Measurements from ENCODE around the gene TIMP1.
A peak's percentile ranks its signal among the peaks of the same experiment; 100 is the strongest.

TIMP1 gene

GRCh38 chrX:47623540-47624027 is 41.3 kb downstream of the TIMP1 start:
- Mint-ChIP-seq H3K27ac (no peak overlapping the region), H3K36me3 (ENCODE audit: low read depth) (peaks cover 39% of the 10 kb centered on the region)
- intact Hi-C loops (cut with micrococcal nuclease): no loop called here

DNA sequence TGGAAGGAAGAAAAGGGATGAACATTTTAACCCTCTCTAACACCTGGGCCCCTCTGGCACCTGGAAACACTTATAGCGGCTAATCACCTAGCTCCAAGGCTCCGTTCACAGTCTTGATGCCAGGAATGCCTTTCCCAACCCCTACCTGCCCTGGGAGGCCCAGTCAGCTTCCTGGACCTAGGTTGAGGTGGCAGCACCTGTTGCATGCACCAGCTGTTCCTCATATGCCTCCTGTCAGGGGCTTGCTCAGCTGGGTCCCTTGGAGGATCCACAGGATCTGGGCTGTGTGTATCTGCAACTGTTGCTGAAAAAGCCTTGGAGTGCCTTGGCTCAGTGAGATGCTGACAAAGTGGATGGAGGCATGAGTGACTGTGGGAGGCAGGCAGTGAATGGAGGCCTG is 43.1 kb downstream of the TIMP1 start:
- Mint-ChIP-seq H3K4me3 (no peak overlapping the region), H3K36me3 (ENCODE audit: low read depth) (peaks cover 39% of the 10 kb centered on the region)

More at GRCh38 chrX:47623540-47624027, 41.3 kb downstream of the TIMP1 start:
- peak overlapping the region; percentile 70 for H3K4me3 Mint-ChIP-seq
- peaks cover 10% of the 10 kb centered on the region for H3K27me3 Mint-ChIP-seq
- H3K4me1 Mint-ChIP-seq (ENCODE audit: low read depth): peaks cover 65% of the 10 kb centered on the region
- H3K9me3 Mint-ChIP-seq: no peaks in the 10 kb centered on the region

GRCh38 chrX:47628982-47629381 is 46.7 kb downstream of the TIMP1 start:
- peak overlapping the region; percentile 81 for H3K4me3 Mint-ChIP-seq
- H3K27me3 Mint-ChIP-seq: no peaks in the 10 kb centered on the region
- H3K27ac Mint-ChIP-seq: peak overlapping the region; percentile 87
- H3K9me3 Mint-ChIP-seq: no peaks in the 10 kb centered on the region
- H3K4me1 Mint-ChIP-seq (ENCODE audit: low read depth): peaks cover 70% of the 10 kb centered on the region
- intact Hi-C loops (cut with micrococcal nuclease): no loop called here
- H3K36me3 Mint-ChIP-seq (ENCODE audit: low read depth): peaks cover 39% of the 10 kb centered on the region

More for the DNA sequence above, 43.1 kb downstream of the TIMP1 start:
- Mint-ChIP-seq H3K27ac (no peak overlapping the region), H3K4me1 (ENCODE audit: low read depth) (peaks cover 71% of the 10 kb centered on the region), H3K27me3 (peaks cover 4% of the 10 kb centered on the region), H3K9me3 (no peaks in the 10 kb centered on the region)
- intact Hi-C loops (cut with micrococcal nuclease): no loop called here

- H3K27ac Mint-ChIP-seq: peak within 1 kb of the TSS; percentile 87
- H3K9me3 Mint-ChIP-seq: no peaks in the 10 kb centered on the region
- no peaks in the 10 kb centered on the region for H3K27me3 Mint-ChIP-seq
- H3K36me3 Mint-ChIP-seq (ENCODE audit: low read depth): peaks cover 38% of the 10 kb centered on the region
- intact Hi-C loops (cut with micrococcal nuclease): loop anchor here (5.0 kb wide), 1 partner anchor 47 kb away; the partner anchor contains the start of gene TIMP1
- H3K4me1 Mint-ChIP-seq (ENCODE audit: low read depth): peaks cover 65% of the 10 kb centered on the region
- peak within 1 kb of the TSS; percentile 81 for H3K4me3 Mint-ChIP-seq
These were observed 47.4 kb downstream of the TIMP1 start, which contains the start of gene CFP for GRCh38 chrX:47629419-47630200. CFP (minus strand) TSS chrX:47629930; CDS start chrX:47629844, 86 bp downstream.

- intact Hi-C loops (cut with micrococcal nuclease): loop anchor here (5.0 kb wide), 1 partner anchor 49 kb away; the partner anchor contains the start of gene TIMP1
- H3K4me1 Mint-ChIP-seq (ENCODE audit: low read depth): peaks cover 45% of the 10 kb centered on the region
- H3K27me3 Mint-ChIP-seq: no peaks in the 10 kb centered on the region
- H3K9me3 Mint-ChIP-seq: no peaks in the 10 kb centered on the region
- no peak overlapping the region for H3K4me3 Mint-ChIP-seq
- peaks cover 28% of the 10 kb centered on the region for H3K36me3 Mint-ChIP-seq (ENCODE audit: low read depth)
- H3K27ac Mint-ChIP-seq: no peak overlapping the region
These were observed 49.4 kb downstream of the TIMP1 start for GRCh38 chrX:47631676-47632075.

DNA sequence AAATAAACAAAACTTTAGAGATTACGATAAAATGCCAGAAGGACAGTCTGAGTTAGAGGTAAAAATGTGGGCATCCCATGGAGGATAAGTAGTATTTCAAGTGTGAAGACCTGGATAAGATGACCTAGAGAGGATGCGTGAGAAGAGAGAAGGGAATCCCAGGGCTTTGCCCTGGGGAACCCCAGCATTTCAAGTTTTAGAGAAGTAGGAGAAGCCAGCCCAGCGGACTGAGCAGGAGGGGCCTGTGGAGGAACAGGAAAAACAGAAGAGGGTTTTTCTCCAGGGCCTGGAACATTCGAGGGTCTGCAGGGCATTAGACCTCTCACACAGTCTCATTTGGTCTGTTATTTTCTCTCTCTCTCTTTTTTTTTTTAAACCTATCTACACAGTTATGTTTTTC is 50.4 kb downstream of the TIMP1 start:
- no peaks in the 10 kb centered on the region for H3K27me3 Mint-ChIP-seq
- no peak overlapping the region for H3K27ac Mint-ChIP-seq
- peaks cover 35% of the 10 kb centered on the region for H3K4me1 Mint-ChIP-seq (ENCODE audit: low read depth)
- intact Hi-C loops (cut with micrococcal nuclease): loop anchor here (5.0 kb wide), 1 partner anchor 50 kb away; the partner anchor contains the start of gene TIMP1
- peaks cover 28% of the 10 kb centered on the region for H3K36me3 Mint-ChIP-seq (ENCODE audit: low read depth)
- no peak overlapping the region for H3K4me3 Mint-ChIP-seq
- no peaks in the 10 kb centered on the region for H3K9me3 Mint-ChIP-seq

DNA sequence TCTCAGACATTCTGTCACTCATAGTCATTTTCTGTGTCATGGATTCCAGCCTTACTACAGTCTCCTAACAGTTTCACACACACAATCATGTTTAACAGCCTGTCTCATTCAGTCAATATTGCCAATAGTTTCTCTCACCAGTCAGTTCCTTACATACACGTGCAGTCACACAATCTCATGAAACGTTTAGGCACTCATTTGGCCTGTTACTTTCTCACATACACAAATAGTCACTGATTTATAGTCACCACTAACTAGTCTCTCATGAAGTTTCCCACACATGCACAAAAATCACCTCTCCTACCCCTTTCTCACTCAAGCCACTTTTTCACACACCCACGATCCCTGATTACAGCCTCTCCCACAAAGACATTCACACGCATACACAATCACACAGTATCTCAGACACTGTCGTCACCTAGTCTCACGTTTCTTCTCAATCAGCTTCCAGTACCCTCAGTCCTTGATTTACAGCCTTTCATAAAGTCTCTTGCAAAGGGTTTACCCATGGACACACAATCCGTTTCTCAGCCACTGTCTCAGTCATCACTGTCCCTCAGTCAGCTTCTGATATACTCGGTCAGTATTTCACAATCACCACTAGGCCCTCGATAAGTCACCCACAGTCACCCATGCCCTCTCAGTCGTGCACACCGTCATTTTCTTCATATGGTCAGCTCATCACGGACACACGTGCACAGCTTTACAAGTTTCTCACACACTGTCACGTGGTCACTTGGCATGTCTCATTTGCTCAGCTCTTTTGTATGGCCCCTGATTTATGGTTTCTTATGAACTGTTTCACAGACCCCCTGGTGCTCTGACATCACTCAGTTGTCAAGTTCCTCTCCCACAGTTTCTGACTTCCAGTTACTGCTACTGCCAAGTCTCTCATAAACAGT is 51.7 kb downstream of the TIMP1 start:
- intact Hi-C loops (cut with micrococcal nuclease): loop anchor here (5.0 kb wide), 1 partner anchor 52 kb away; the partner anchor contains the start of gene TIMP1
- H3K4me3 Mint-ChIP-seq: no peak overlapping the region
- H3K4me1 Mint-ChIP-seq (ENCODE audit: low read depth): peaks cover 34% of the 10 kb centered on the region

GRCh38 chrX:47634871-47635575 is 52.8 kb downstream of the TIMP1 start:
- H3K4me3 Mint-ChIP-seq: no peak overlapping the region
- intact Hi-C loops (cut with micrococcal nuclease): loop anchor here (5.0 kb wide), 2 partner anchors 53 to 73 kb away; partner anchors contain the start of genes ARAF and TIMP1

More for the DNA sequence above, 51.7 kb downstream of the TIMP1 start:
- Mint-ChIP-seq H3K9me3 (no peaks in the 10 kb centered on the region), H3K27ac (no peak overlapping the region), H3K27me3 (no peaks in the 10 kb centered on the region), H3K36me3 (ENCODE audit: low read depth) (peaks cover 32% of the 10 kb centered on the region)

More at GRCh38 chrX:47634871-47635575, 52.8 kb downstream of the TIMP1 start:
- Mint-ChIP-seq H3K27me3 (no peaks in the 10 kb centered on the region), H3K4me1 (ENCODE audit: low read depth) (peaks cover 32% of the 10 kb centered on the region), H3K27ac (no peak overlapping the region), H3K36me3 (ENCODE audit: low read depth) (peaks cover 43% of the 10 kb centered on the region), H3K9me3 (no peaks in the 10 kb centered on the region)
